Epithelial cell of proximal tubule (primary cell): Measurements from ENCODE around the gene PGM5. TPM values are rescaled to one million over a fixed set of nuclear protein-coding genes. Genes with fewer than 3 reads are reported as not detected.

Experiments used
- DNase-seq: peaks from one replicate; pipeline ENCODE4 v3.0.0-alpha.2; 2011; ENCODE audit warnings: low read depth
- H3K4me3 ChIP-seq: 2 replicates; pipeline ENCODE4 v1.5.1; 2011; ENCODE audit warnings: low read depth, mild to moderate bottlenecking, low read length
- CTCF ChIP-seq: conservative IDR thresholded peaks from 2 replicates; pipeline ENCODE4 v1.5.1; 2012; ENCODE audit warnings: low read depth, mild to moderate bottlenecking, low read length
- total RNA-seq: library from RNA; depleted of rRNA; stranded (reverse); fragments of >200 nt; gene quantifications from 2 replicates; pipeline ENCODE4 v1.2.3, GENCODE V29; 2015

Gene PGM5
- total RNA-seq, 1 donor from 2014 or later, result not detected

GRCh38 chr9:68558545-68558944 is 202.1 kb downstream of the PGM5 start:
- DNase-seq, result no peak
- H3K4me3 ChIP-seq, result no peak overlapping the region
- TF ChIP-seq CTCF, result no peak

DNA sequence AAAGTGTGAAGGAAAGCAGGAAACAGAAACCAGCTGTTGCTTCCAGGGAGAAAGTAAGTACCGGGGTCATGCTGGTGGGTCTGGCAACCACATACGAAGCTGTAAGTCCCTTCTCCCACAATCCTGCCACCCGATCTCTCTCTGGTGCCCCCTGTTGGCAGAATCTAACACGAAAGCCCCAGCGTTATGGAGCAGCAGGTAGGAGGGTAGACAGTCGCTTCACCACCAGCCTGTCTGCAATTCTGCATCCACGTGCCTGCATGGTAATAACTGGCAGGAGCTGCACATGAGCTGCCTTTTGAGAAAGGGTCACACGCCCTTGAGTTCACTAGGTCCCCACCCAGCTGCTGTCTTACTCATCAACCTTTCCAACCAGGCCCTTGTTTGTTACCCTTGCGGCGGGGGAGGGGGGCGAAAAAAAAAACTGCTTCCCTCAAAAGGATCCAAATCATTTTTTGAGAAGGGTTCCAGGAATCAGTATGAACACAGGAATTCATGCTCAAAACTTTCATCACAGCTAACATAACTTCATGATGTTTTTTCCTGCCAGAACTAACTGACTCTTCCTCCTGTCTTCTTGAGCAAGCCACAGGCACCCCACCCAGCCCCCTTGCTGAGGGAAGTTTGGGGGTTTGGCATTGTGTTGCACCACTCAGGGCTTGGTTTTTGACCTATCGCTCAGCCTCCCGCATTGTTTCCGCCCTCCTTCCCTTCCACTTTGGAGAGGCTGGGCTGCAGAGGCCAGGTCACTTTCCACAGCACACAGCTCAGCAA is 203.8 kb downstream of the PGM5 start:
- TF ChIP-seq CTCF, result peak; percentile 73
- no peak overlapping the region for H3K4me3 ChIP-seq
- peak; percentile 78 for DNase-seq

GRCh38 chr9:68562461-68562860 is 206.1 kb downstream of the PGM5 start:
- no peak overlapping the region for H3K4me3 ChIP-seq
- DNase-seq, result no peak
- no peak for TF ChIP-seq CTCF

GRCh38 chr9:68567565-68567964 is 211.2 kb downstream of the PGM5 start:
- TF ChIP-seq CTCF, result no peak
- no peak for DNase-seq
- no peak overlapping the region for H3K4me3 ChIP-seq

DNA sequence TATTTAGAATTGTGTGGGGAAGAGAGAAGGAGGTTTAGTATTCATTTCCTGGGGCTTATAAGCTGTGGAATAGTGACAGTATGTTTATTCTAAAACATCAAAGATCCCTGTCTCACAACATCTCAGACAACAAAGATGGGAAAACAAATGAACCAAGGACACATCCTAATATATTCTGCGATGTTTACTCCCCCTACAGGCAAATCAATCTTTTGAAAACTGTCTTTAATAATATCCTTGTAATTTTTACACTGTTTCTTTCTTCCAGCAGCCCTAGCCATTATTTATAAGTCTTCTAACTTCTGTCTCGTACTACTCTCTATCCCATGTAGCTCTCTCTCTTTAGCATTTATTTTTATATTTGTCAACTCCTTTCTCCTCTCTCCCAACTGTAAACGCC is 217.7 kb downstream of the PGM5 start:
- no peak for DNase-seq
- no peak overlapping the region for H3K4me3 ChIP-seq
- peak; percentile 33 for TF ChIP-seq CTCF

- no peak for TF ChIP-seq CTCF
- no peak for DNase-seq
- H3K4me3 ChIP-seq, result no peak overlapping the region
Observed at GRCh38 chr9:68575817-68576216, 219.4 kb downstream of the PGM5 start.
